Measurements from ENCODE around the gene SH3TC2. TPM values are rescaled to one million over a fixed set of nuclear protein-coding genes. Genes with fewer than 3 reads are reported as not detected.
A peak's percentile ranks its signal among the peaks of the same experiment; 100 is the strongest.

The SH3TC2 gene
- total RNA-seq, 1 donor from 2014 or later: 0.69 TPM

GRCh38 chr5:148998174-148998797 is 64.6 kb downstream of the SH3TC2 start:
- Histone ChIP-seq H3K9ac (no peak overlapping the region), H3K9me3 (ENCODE audit: low read depth) (no peaks in the 10 kb centered on the region), H3K4me3 (no peak overlapping the region), H3K79me2 (ENCODE audit: low read depth) (no peaks in the 10 kb centered on the region), H2AFZ (replicated peaks) (no peak overlapping the region), H3K27me3 (no peaks in the 10 kb centered on the region), H4K20me1 (ENCODE audit: low read depth) (no peaks in the 10 kb centered on the region), H3F3A (ENCODE audit: low read depth) (no peaks in the 10 kb centered on the region), H3K4me1 (peaks cover 4% of the 10 kb centered on the region), H3K36me3 (no peaks in the 10 kb centered on the region), H3K27ac (no peak overlapping the region), H3K4me2 (no peak overlapping the region)
- H3K4me3 Mint-ChIP-seq: no peak overlapping the region
- no peak overlapping the region for H3K27ac Mint-ChIP-seq
- peak; percentile 73 for DNase-seq (ENCODE audit: low spot score)
- H3K27me3 Mint-ChIP-seq (ENCODE audit: insufficient read depth, low read depth): no peaks in the 10 kb centered on the region
- H3K9me3 Mint-ChIP-seq: no peaks in the 10 kb centered on the region
- H3K36me3 Mint-ChIP-seq: no peaks in the 10 kb centered on the region
- peaks cover 13% of the 10 kb centered on the region for H3K4me1 Mint-ChIP-seq
- no peak for TF ChIP-seq EZH2 (IDR thresholded peaks at IDR 0.05)
- peak; percentile 77 for TF ChIP-seq CTCF (IDR thresholded peaks at IDR 0.05)

GRCh38 chr5:148996270-148996669 is 66.6 kb downstream of the SH3TC2 start:
- no peaks in the 10 kb centered on the region for H4K20me1 ChIP-seq (ENCODE audit: low read depth)
- no peaks in the 10 kb centered on the region for H3K9me3 ChIP-seq (ENCODE audit: low read depth)
- H3K27ac Mint-ChIP-seq: no peak overlapping the region
- DNase-seq (ENCODE audit: low spot score): no peak
- no peaks in the 10 kb centered on the region for H3K36me3 Mint-ChIP-seq
- H3K9me3 Mint-ChIP-seq: no peaks in the 10 kb centered on the region
- no peaks in the 10 kb centered on the region for H3K27me3 Mint-ChIP-seq (ENCODE audit: insufficient read depth, low read depth)
- H3K4me1 ChIP-seq: peaks cover 2% of the 10 kb centered on the region
- H3K4me1 Mint-ChIP-seq: no peaks in the 10 kb centered on the region
- H3F3A ChIP-seq (ENCODE audit: low read depth): no peaks in the 10 kb centered on the region
- no peaks in the 10 kb centered on the region for H3K79me2 ChIP-seq (ENCODE audit: low read depth)
- H3K9ac ChIP-seq: no peak overlapping the region
- H3K27ac ChIP-seq: no peak overlapping the region
- H3K36me3 ChIP-seq: no peaks in the 10 kb centered on the region
- TF ChIP-seq CTCF (IDR thresholded peaks at IDR 0.05): no peak
- TF ChIP-seq EZH2 (IDR thresholded peaks at IDR 0.05): no peak
- TF ChIP-seq EZH2phosphoT487 (IDR thresholded peaks at IDR 0.05): no peak
- H3K4me3 Mint-ChIP-seq: no peak overlapping the region
- no peak overlapping the region for H3K4me2 ChIP-seq
- no peak overlapping the region for H2AFZ ChIP-seq (replicated peaks)
- H3K27me3 ChIP-seq: no peaks in the 10 kb centered on the region
- no peak overlapping the region for H3K4me3 ChIP-seq

- H3K36me3 Mint-ChIP-seq: no peaks in the 10 kb centered on the region
- H3K9me3 Mint-ChIP-seq: no peaks in the 10 kb centered on the region
- H3K27ac Mint-ChIP-seq: no peak overlapping the region
- no peaks in the 10 kb centered on the region for H3K36me3 ChIP-seq
- no peak for DNase-seq (ENCODE audit: low spot score)
- H3K9ac ChIP-seq: no peak overlapping the region
- no peaks in the 10 kb centered on the region for H3K27me3 Mint-ChIP-seq (ENCODE audit: insufficient read depth, low read depth)
- no peaks in the 10 kb centered on the region for H3K9me3 ChIP-seq (ENCODE audit: low read depth)
- H3K4me1 Mint-ChIP-seq: no peaks in the 10 kb centered on the region
- no peak for TF ChIP-seq CTCF (IDR thresholded peaks at IDR 0.05)
- TF ChIP-seq EZH2 (IDR thresholded peaks at IDR 0.05): no peak
- TF ChIP-seq EZH2phosphoT487 (IDR thresholded peaks at IDR 0.05): no peak
- no peaks in the 10 kb centered on the region for H4K20me1 ChIP-seq (ENCODE audit: low read depth)
- H3K4me3 ChIP-seq: no peak overlapping the region
- no peaks in the 10 kb centered on the region for H3F3A ChIP-seq (ENCODE audit: low read depth)
- H2AFZ ChIP-seq (replicated peaks): no peak overlapping the region
- no peaks in the 10 kb centered on the region for H3K27me3 ChIP-seq
- no peak overlapping the region for H3K4me3 Mint-ChIP-seq
- peaks cover 5% of the 10 kb centered on the region for H3K4me1 ChIP-seq
- H3K79me2 ChIP-seq (ENCODE audit: low read depth): no peaks in the 10 kb centered on the region
- H3K27ac ChIP-seq: no peak overlapping the region
- no peak overlapping the region for H3K4me2 ChIP-seq
Measured at GRCh38 chr5:148995791-148996190, 67.1 kb downstream of the SH3TC2 start.
